Measurements from ENCODE around the gene KLHL5.

The KLHL5 gene

DNA sequence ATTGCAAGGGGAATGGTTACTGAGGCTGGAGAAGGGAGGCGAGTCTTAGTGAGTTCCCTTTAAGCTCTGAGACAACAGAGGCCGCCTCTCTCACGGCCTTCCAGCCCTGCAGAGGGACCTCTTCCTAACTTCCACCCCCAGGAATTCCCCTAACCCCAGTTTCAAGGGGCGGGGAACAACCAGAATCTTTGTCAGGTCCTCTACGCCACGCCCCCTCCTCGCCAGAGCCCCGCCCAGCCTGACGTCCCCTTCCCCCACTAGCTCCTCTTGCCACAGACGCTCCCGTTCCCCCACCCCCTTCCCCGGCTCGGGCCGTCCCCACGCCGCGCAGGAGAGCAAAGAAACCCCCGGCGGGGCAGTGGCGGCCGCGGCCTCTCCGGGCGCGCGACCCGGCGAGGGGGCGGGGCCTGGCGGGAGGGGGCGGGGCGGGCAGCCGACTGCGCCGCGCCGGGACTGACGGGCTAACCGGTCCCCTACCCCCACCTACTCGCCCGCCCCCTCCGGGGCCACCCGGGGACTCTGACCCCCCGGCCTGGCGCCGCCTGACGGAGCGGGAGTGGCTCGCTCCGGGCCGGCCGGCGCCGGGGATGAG lies 17.6 kb upstream of the KLHL5 start:
- DNase-seq (ENCODE audit: low read depth in 2 of 2), result peak; percentile 92 to 96

DNA sequence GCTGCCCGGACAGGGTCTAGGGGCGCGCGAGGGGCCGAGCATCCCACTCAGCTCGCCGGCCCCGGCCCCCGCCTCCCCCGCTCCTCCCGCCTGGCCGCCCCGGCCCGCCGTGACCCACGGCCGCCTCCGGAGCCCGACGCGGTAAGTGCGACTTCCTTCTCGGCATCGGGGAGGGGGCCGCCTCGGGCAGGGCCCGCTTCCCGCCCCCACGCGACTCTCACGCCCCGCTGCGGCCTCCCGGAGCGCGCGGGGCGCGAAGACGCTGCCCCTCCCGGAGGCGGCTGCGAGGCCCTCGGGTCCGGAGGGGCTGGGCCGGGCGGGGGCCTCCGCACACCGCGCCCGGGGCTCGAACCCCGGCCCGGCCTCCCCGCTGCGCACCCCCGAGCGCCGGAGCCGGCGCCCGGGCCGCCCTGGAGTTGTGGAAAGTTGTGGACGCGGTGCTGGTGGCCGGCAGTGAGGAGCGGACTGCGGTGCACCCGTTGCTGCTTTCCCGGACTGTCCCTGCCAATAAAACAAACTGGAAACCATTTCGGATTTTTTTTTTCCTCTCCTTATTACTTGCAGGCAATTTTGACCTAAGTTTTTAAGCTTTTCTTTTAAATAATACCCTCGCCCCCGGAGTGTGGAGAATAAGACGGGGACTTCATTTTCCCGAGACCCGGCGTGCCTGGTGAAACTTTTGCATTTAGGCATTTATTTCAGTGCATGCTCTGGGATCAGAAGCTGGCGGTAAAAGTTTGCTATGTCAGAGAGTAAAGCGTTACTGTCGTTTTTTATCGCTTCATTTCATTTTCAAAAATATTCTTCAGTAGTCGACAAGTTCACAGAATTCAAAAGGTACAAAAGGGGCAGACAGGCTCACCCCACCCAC lies 16.8 kb upstream of the KLHL5 start:
- no peak for DNase-seq (ENCODE audit: low read depth in 2 of 2)

DNA sequence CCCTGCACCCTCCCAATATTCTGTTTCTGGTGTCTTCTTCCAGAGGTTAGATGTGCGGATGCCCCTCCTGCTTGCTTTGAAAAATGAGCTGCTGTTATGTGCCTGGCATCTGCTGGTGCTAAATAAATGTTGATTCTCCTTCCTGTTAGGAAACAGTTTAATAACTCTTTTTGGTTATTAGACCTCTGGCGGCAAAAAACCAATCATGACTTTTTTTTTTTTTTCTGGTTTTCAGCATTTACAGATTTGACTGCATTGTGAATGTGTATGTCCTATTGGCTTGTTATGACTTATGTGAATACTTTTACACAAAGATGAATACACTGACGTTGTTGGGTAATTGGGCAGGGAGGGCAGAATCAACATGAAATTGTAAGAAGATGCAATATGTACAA lies 16.2 kb upstream of the KLHL5 start:
- no peak for DNase-seq (ENCODE audit: low read depth in 2 of 2)

DNA sequence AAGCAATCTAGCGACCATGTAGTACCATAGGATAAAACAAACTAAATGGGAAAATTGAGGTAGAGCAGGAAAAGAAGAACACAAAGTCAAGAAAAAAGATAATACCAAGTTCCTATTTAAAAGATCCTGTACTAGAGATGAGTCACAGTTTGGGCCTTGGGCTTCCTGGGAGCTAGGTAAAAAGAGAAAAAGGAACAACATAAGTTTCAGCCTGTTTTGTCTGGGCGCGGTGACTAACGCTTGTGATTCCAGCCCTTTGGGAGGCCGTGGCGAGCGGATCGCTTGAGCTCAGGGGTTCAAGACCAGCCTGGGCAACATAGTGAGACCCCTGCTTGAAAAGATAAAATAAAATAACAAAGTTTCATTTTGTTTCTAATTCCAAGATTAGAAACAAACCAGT lies 15.8 kb upstream of the KLHL5 start:
- no peak for DNase-seq (ENCODE audit: low read depth in 2 of 2)

DNA sequence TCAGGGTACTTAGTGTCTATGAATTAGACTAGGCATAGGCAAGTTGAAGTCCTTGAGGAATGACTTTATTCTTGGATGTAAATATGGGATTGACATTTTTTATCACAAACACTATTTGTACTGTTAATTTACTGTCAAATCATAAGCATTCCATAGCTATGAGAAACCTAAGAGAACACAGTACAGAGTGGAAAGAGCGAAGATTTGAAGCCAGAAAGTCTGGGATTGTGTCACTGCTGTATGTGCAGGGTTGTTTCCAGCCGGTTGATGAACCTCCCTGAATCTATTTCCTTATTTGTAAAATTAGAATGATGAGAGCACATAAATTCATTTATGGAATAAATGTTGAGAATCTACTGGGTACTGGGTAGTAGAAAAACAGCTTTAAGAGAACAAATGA lies 14.4 kb upstream of the KLHL5 start:
- no peak for DNase-seq (ENCODE audit: low read depth in 2 of 2)

DNA sequence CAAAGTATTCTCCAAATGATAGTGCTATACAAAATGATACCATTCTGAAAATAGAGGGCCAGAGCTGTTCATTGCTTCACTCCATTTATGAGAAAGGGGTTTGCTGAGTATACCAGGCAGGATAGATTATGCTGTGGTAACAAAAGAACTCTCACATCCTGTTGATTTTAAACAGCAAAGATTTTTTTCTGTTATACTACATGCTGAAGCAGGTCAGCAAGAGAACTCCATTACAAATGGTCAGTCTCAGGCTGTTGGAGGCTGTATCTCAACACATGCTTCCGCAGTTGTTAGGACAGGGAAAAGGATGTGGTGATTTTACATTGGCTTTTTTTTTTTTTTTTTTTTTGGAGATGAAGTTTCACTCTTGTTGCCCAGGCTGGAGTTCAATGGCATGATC lies 13.7 kb upstream of the KLHL5 start:
- DNase-seq (ENCODE audit: low read depth in 2 of 2), result no peak

DNA sequence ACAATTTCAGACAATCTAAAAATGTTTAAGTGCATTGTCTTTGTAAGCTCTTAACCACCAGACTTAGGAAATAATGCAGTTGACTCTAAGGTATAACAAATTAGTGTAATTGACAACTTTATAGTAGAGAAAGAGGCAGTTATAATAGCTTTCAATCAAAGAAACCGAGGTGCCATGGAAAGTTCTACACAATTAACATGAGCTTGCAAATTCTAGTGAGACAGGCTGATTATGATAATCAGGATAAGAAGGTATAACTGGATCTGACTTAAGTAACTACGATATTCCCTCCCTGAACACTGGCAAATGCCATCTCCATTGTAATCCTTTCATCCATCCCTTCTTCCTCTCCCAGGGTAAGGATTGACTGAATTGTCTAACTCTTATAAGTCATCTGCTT lies 11.4 kb upstream of the KLHL5 start:
- no peak for DNase-seq (ENCODE audit: low read depth in 2 of 2)

DNA sequence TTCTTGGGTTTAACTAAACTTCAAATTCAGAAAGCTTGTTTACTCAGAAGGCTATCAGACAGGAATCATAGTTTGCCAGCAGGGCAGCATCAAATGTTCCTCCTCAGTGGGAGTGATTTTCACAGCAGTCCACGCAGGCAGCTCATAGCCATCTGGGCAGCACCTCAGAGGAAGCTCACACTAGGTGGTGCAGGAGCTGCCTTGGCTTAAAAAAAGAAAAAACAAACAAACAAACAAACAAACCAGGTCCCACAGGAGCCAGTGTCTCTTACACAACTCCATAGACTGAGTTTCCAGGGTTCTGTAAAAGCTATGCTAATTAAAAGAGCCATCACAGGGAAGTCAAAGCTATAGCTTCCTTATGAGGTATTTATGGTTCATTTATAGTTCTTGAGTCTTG lies 10.5 kb upstream of the KLHL5 start:
- no peak for DNase-seq (ENCODE audit: low read depth in 2 of 2)

DNA sequence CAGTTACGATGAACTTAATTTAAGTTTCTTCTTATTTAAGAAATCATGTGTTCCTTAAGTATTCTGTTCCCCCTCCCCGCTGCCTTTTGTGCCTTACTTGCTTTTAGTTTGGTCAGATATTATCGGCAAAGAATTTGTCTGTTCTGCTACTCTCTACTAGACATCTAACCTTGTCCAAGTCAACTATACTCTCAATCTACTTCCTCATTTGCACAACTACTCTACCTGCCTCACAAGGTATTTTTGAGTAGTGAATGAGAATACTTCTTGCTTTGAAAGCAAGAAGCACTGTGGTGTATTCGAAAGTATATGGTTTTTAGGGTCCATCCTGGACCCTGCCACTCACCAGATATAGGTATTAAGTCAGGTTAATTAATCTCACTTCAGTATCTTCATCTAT lies 8.0 kb upstream of the KLHL5 start:
- no peak for DNase-seq (ENCODE audit: low read depth in 2 of 2)

DNA sequence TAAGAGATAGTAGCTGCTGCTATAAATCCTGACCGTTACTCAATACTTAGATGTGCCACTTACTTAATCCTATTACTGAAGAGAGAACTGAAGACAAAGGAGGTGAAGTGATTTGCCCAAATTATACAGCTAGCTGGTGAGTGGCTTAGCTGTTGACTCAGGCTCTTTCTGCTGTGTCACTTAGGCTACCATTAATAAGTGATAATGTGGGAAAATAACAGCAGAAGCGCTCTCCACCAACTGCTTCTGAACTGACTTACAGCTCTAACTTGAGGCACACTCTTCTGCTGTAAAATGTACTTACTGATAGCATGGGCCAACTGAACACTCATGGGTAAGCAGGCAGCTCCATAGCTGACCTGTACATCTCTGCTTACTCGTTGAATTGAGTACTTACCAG lies 7.5 kb upstream of the KLHL5 start:
- DNase-seq (ENCODE audit: low read depth in 2 of 2), result no peak

DNA sequence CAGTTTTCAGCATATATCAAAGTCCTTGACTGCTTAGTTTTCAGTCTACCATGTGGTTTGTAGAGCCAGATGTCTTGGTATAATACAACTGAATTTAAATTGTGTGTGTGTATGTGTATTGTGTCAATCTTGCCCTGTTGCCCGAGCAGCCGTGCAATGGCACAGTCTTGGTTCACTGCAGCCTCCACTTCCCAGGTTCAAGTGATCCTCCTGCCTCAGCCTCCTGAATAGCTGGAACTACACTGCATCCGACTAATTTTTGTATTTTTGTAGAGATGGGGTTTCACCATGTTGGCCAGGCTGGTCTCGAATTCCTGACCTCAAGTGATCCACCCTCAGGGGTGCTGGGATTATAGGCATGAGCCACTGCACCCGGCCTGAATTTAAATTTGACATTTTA lies 6.0 kb upstream of the KLHL5 start:
- DNase-seq (ENCODE audit: low read depth in 2 of 2), result no peak

DNA sequence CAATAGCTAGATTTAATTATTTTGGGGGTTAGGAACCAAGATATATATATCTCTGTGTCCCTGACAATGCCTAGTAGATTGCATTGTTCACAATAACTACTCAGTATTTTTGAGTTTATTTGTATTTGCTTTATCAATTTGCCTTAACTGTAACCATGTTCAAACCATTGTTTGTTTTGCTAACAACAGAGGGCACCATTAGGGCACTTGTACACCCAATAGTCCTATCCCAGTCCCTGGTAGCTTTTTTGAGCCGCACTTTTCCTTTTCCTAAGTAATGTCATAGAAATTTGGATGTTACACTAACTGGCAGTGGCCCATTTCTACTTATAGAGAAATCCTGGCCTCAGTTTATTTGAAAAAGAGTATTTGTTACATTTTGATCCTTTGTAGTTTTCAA lies 575 bp upstream of the KLHL5 start:
- no peak for DNase-seq (ENCODE audit: low read depth in 2 of 2)

DNA sequence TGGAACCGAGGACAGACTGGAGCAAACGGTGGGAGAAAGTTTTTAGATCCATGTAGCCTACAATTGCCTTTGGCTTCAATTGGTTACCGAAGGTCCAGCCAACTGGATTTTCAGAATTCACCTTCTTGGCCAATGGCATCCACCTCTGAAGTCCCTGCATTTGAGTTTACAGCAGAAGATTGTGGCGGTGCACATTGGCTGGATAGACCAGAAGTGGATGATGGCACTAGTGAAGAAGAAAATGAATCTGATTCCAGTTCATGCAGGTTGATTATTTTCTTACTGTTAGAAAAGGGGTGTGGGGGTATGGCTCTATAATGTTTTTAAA lies 702 bp downstream of the KLHL5 start:
- no peak for DNase-seq (ENCODE audit: low read depth in 2 of 2)

DNA sequence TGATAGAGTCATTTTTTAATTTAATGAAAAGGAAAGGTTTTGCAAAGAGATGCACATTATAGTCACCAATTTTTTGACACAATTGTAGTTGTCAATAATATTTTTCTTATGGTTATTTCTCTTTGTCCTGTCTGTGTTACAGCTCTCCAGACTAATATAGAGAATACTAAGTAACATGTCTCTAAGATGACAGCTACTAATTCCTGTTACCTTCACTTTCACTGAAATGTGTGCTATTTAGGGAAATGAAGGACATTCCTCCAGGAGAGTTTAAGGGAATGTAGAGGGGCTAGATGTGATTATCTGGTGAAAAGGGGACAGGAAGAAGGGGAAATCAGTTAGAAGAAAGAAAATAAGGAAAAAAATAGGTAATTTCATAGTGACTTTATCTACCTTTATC lies 1.4 kb downstream of the KLHL5 start:
- DNase-seq (ENCODE audit: low read depth in 2 of 2), result no peak

DNA sequence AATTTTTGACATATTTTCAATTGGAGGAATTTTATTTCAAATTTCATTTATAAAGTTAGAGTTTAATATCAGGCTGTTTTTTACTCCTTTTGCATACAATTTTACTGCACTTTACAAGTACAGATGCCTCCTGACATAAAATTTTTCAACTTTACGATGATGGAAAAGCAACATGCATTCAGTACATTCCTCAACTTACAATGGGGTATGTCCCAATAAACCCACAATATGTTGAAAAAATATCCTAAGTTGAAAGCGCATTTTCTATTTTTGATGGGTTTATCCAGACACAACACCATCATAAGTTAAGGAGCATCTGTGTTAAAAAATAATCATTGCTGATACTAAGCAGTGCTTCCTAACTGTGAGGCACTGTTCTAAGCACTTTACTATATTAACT lies 4.3 kb downstream of the KLHL5 start:
- no peak for DNase-seq (ENCODE audit: low read depth in 2 of 2)

DNA sequence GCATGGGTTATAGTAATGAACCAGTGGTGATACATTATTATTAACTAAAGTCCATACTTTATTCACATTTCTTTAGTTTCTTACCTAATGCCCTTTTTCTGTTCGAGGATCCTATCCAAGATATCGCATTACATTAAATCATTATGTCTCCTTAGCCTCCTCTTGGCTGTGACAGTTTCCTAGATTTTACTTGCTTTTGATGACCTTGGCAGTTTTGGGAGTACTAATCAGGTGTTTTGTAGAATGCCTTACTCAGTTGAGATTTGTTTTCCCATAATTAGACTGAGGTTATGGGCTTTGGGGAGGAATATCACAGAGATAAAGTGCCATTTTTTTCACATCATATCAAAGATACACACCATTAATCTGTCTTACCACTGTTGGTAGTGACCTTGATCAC lies 5.0 kb downstream of the KLHL5 start:
- DNase-seq (ENCODE audit: low read depth in 2 of 2), result no peak

DNA sequence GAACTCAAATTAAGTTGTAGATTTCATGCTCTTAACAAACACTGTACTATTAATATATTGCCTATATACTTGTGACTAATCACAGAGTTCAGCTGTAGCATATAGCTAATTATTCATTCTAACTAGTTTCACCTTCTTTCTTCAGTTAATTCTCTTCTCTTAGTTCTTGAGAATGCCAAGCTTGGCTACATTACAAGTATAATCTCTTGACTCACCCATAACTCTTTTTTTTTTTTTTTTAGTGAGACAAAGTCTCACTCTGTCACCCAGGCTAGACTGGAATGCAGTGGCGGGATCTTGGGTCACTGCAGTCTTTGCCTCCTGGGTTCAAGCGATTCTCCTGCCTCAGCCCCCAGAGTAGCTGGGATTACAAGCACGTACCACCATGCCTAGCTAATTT lies 5.4 kb downstream of the KLHL5 start:
- DNase-seq (ENCODE audit: low read depth in 2 of 2), result no peak

DNA sequence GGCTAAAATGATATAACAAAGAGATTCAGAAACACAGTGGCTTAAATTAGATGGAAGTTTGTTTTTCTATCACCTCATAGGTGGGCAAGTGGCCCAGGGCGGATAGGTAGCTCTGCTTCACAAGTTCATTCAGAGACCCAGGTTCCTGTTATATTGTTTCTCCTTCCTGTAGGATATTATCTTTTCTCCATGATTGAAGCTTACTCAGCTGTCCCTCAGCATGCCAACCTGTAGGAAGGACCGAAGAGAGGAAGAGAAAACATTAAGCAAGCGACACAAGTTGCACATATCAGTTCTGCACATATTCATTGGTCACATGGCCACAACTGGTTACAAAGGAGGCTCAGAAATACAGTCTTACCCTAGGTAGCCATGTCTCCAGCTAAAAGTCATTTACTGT lies 6.9 kb downstream of the KLHL5 start:
- no peak for DNase-seq (ENCODE audit: low read depth in 2 of 2)

DNA sequence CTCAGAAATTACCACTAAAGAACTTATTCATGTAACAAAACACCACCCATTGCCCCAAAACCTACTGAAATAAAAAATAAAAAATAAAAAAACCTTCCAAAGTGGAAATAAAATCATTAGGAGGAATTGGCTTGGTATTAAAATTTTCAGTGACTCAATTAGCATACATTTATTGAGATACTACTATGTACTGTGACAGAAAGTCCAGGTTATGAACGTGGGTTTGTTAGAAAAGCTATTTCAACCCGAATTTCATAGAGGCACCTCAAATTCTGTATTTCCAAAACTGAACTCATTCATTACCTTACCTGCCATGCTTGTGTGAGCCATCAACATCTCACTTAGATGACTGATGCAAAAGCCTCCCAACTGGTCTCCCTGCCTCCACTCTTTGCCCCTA lies 16.8 kb downstream of the KLHL5 start:
- DNase-seq (ENCODE audit: low read depth in 2 of 2), result no peak

DNA sequence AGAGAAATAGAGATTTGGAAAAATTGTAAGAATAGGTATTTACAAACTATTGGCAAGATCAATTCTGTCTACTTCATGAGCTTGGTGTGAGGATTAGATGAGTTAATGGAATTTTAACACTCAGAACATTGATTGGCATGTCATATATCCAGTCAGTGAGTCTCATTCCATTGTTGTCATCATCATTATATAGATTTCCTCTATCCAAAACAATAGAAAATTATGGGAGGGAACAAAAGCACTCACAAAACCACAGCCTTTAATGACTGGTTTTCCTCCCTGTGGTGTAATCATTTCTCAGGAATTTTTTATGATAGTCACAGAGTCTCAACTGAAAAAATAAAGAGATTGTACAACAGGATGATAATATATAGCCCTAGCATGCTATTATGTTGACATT lies 21.1 kb downstream of the KLHL5 start:
- no peak for DNase-seq (ENCODE audit: low read depth in 2 of 2)

DNA sequence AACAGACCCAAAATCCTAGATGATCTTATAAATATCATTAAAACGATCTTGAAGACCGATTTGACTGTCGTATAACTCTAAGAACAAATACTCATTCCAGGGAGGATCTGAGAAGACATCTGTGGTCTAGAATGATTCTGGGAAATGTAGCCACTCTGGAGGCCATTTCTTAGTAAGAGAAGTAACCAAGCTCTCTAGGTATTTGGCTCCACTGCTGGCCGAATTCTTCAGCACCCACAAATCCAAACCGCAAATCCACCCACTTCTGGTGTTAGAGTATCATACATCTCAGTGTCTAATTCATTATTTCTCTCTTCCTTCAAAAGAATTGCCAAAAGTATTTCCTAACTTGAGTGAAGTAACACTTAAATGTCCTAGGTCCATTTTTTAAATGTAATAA lies 23.9 kb downstream of the KLHL5 start:
- no peak for DNase-seq (ENCODE audit: low read depth in 2 of 2)

DNA sequence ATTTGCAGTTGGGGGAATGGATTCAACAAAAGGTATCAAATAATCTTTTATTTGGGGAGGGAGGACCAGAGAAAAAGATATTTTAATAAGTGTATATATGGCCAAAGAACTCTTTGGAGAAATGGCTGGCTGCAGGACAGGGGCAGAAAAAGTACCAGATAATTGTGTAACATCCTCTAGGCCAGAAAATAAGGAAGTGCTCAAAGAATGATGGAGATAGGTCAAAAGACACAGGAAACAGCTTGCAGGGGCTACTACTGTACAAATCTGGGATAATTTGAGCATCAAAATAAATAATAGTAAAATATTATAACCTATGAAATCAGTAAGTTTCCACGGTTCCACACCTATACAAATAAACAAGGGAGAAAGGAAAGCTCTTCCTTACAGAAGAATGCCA lies 34.8 kb downstream of the KLHL5 start:
- DNase-seq (ENCODE audit: low read depth in 2 of 2), result no peak

DNA sequence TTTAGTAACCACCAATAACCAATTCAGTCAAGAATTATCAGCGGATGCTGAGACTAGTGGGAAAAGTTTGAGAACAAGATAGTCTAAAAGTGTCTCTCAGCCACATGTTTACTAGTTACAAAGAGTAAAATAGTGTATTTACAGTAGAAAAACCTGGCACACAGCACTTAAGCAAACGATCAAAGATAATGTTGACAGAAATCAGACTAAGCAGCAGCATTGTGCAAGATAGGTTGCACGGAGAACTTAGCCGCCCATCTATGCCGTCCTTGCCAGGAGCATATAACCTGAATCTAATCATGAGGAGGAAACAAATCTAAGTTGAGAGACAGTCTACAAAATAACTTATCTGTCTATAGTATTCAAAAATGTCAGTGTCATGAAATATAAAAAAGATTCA lies 35.3 kb downstream of the KLHL5 start:
- no peak for DNase-seq (ENCODE audit: low read depth in 2 of 2)

DNA sequence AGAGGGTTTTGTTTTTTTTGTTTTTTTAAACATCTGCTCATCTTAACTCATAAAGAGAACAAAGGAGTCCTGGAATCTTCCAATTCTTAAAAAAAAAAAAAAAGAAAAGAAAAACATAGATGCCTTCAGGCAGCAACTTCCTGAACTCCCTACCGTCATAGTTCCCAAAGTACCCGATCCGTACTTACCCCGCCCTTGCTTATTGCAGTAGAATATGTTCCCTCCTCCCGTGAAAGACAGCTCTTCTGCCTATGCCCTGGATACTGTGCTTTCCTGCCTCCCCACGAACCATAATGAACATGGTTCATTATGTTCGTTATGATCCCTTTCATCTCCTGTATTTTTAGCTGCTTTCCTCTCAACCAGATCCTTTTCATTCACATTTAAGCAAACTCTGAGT lies 40.3 kb downstream of the KLHL5 start:
- no peak for DNase-seq (ENCODE audit: low read depth in 2 of 2)
